ENCODE data around the gene MUC5AC. TPM values are rescaled to one million over a fixed set of nuclear protein-coding genes. Genes with fewer than 3 reads are reported as not detected.
"Not testable (repeated sequence)": the region's sequence is repeated elsewhere in the genome, so short reads cannot be mapped to it uniquely, and the experiment has no call there.

MUC5AC gene
- total RNA-seq, 1 experiment from 2014 or later = under 0.01 TPM

DNA sequence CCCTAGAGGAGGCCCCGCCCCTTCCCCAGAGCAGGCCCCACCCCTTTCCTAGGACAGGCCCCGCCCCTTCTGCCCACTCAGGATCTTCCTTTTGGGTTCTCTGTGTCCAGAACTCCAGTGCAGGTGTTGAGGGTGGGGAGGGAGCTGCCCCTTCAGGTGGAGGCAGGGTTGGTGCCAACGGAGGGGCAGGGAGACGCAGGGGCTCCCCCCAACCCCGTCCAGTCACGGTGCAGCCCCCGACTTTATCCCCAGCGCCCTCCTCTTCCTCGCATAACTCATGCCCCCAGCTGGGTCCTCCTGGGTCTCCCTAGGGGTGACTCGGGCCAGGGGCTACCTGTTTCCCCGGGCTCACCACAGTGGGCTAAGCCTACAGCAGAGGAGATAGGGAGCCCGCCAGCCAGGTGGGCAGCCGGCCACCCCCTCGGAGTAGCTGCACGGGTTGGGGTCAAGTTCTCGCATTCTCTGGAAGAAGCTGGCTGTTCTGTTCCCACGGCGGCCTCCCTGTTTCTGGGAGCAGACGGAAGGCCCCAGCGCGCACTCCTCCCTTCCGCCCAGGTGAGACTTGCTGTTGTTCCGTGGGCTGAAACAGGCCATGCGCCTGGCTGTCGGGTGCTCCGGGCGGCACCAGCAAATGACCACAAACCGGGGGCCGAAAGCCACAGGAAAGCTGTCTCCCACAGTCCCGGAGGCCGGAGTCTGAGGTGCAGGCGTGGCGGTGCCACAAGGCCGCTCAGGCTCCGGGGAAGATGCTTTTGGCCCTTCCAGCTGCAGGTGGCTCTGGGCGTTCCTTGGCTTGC, 44.1 kb upstream of the MUC5AC start:
- no peak overlapping the region for H3K9ac ChIP-seq (ENCODE audit: low read length)
- H3K79me2 ChIP-seq (ENCODE audit: insufficient read depth, low read length) = no peaks in the 10 kb centered on the region
- ATAC-seq = no peak
- H3K27ac ChIP-seq (ENCODE audit: low read depth, low read length) = no peak overlapping the region
- BruUV-seq (replicated peaks) = no TSS peak
- H3K9me2 ChIP-seq (ENCODE audit: insufficient read depth) = no peaks in the 10 kb centered on the region
- no peaks in the 10 kb centered on the region for H4K20me1 ChIP-seq (ENCODE audit: insufficient read depth)
- ChIA-PET CTCF (no interaction called here), RAD21 (ENCODE audit: low non-redundant PET in 1 of 2, low total read pairs in 2 of 2, uncharacterized antibody in 2 of 2, unreplicated experiment in 2 of 2) (no interaction called here), POLR2A (no interaction called here)
- H2AFZ ChIP-seq (ENCODE audit: low read depth, low read length, poor library complexity, severe bottlenecking) = no peak overlapping the region
- H3K9me3 ChIP-seq (ENCODE audit: control insufficient read depth in 1 of 2, insufficient read depth in 1 of 2, low read depth in 1 of 2, low read length in 2 of 2) = no peaks in the 10 kb centered on the region
- no peak for TF ChIP-seq SRF (IDR thresholded peaks at IDR 0.05; ENCODE audit: low read depth)
- no peak for TF ChIP-seq ZNF274 (IDR thresholded peaks at IDR 0.05; ENCODE audit: low read depth, low read length)
- TF ChIP-seq FOSL1 (IDR thresholded peaks at IDR 0.05; ENCODE audit: low read depth) = no peak
- no peak for TF ChIP-seq EGR1 (IDR thresholded peaks at IDR 0.05; ENCODE audit: low read depth)
- TF ChIP-seq POLR2AphosphoS5 (IDR thresholded peaks at IDR 0.05; ENCODE audit: low read depth, low read length) = no peak
- no peak for TF ChIP-seq ELF1 (IDR thresholded peaks at IDR 0.05; ENCODE audit: borderline replicate concordance, low read depth)
- TF ChIP-seq EZH2 (IDR thresholded peaks at IDR 0.05) = no peak
- TF ChIP-seq, protein P1, sequence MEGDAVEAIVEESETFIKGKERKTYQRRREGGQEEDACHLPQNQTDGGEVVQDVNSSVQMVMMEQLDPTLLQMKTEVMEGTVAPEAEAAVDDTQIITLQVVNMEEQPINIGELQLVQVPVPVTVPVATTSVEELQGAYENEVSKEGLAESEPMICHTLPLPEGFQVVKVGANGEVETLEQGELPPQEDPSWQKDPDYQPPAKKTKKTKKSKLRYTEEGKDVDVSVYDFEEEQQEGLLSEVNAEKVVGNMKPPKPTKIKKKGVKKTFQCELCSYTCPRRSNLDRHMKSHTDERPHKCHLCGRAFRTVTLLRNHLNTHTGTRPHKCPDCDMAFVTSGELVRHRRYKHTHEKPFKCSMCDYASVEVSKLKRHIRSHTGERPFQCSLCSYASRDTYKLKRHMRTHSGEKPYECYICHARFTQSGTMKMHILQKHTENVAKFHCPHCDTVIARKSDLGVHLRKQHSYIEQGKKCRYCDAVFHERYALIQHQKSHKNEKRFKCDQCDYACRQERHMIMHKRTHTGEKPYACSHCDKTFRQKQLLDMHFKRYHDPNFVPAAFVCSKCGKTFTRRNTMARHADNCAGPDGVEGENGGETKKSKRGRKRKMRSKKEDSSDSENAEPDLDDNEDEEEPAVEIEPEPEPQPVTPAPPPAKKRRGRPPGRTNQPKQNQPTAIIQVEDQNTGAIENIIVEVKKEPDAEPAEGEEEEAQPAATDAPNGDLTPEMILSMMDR (IDR thresholded peaks at IDR 0.05 in 2 of 3, conservative IDR thresholded peaks at IDR 0.05 in 1 of 3; ENCODE audit: borderline replicate concordance in 1 of 3, insufficient read depth in 1 of 3, low read depth in 2 of 3, low read length in 2 of 3) = no peak
- no peak for TF ChIP-seq CEBPB (IDR thresholded peaks at IDR 0.05; ENCODE audit: low read depth)
- TF ChIP-seq, protein P2, sequence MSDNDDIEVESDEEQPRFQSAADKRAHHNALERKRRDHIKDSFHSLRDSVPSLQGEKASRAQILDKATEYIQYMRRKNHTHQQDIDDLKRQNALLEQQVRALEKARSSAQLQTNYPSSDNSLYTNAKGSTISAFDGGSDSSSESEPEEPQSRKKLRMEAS (IDR thresholded peaks at IDR 0.05) = no peak
- TF ChIP-seq, protein P3, sequence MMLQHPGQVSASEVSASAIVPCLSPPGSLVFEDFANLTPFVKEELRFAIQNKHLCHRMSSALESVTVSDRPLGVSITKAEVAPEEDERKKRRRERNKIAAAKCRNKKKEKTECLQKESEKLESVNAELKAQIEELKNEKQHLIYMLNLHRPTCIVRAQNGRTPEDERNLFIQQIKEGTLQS (IDR thresholded peaks at IDR 0.05) = no peak
- no peak overlapping the region for H3K4me3 ChIP-seq (replicated peaks in 1 of 2; ENCODE audit: low read depth in 1 of 2, low read length in 2 of 2)
- no peak for DNase-seq (ENCODE audit: low read depth, low spot score)
- no peaks in the 10 kb centered on the region for H3K36me3 ChIP-seq (ENCODE audit: control insufficient read depth in 1 of 2, insufficient read depth in 2 of 2, low read length in 2 of 2)
- H3K4me1 ChIP-seq (ENCODE audit: control insufficient read depth in 1 of 2, insufficient read depth in 2 of 2, low read length in 2 of 2) = no peaks in the 10 kb centered on the region; a peak in 1 of 4 replicates
- intact Hi-C loops (cut with micrococcal nuclease) = loop anchor here (1.0 to 2.0 kb wide), 3 partner anchors 120 to 515 kb away; partner anchors contain the start of gene KRTAP5-5
- H3K27me3 ChIP-seq (ENCODE audit: insufficient read depth, low read length) = no peaks in the 10 kb centered on the region
- no peak overlapping the region for H3K4me2 ChIP-seq (ENCODE audit: low read length)

DNA sequence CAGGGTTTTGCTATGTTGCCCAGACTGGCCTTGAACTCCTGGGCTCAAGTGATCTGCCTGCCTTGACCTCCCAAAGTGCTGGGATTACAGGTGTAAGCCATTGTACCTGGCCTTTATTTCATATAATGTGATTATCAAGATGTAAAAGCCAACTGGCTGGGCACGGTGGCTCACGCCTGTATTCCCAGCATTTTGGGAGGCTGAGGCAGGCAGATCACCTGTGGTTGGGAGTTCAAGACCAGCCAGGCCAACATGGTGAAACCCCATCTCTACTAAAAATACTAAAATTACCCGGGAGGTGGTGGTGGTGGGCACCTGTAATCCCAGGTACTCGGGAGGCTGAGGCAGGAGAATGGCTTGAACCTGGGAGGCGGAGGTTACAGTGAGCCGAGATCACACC, 42.5 kb upstream of the MUC5AC start:
- H3K36me3 ChIP-seq (ENCODE audit: control insufficient read depth in 1 of 2, insufficient read depth in 2 of 2, low read length in 2 of 2); H3K4me1 ChIP-seq (ENCODE audit: control insufficient read depth in 1 of 2, insufficient read depth in 2 of 2, low read length in 2 of 2); H3K79me2 ChIP-seq (ENCODE audit: insufficient read depth, low read length); H3K4me2 ChIP-seq (ENCODE audit: low read length); RAD21 ChIA-PET (ENCODE audit: low non-redundant PET in 1 of 2, low total read pairs in 2 of 2, uncharacterized antibody in 2 of 2, unreplicated experiment in 2 of 2); CTCF ChIA-PET; H3K9me3 ChIP-seq (ENCODE audit: control insufficient read depth in 1 of 2, insufficient read depth in 1 of 2, low read depth in 1 of 2, low read length in 2 of 2); BruUV-seq (replicated peaks); H3K27me3 ChIP-seq (ENCODE audit: insufficient read depth, low read length); H3K9ac ChIP-seq (ENCODE audit: low read length); H3K27ac ChIP-seq (ENCODE audit: low read depth, low read length); H3K4me3 ChIP-seq (replicated peaks in 1 of 2; ENCODE audit: low read depth in 1 of 2, low read length in 2 of 2); ATAC-seq; H3K9me2 ChIP-seq (ENCODE audit: insufficient read depth); H4K20me1 ChIP-seq (ENCODE audit: insufficient read depth); POLR2A ChIA-PET; DNase-seq (ENCODE audit: low read depth, low spot score): not testable (repeated sequence)
- intact Hi-C loops (cut with micrococcal nuclease) = loop anchor here (2.0 kb wide), 1 partner anchor 514 kb away; the partner anchor contains the start of gene KRTAP5-5
- H2AFZ ChIP-seq (ENCODE audit: low read depth, low read length, poor library complexity, severe bottlenecking) = peak overlapping the region; percentile 55
